ENCODE measurements around the gene PRKAR2B.

Gene PRKAR2B

DNA sequence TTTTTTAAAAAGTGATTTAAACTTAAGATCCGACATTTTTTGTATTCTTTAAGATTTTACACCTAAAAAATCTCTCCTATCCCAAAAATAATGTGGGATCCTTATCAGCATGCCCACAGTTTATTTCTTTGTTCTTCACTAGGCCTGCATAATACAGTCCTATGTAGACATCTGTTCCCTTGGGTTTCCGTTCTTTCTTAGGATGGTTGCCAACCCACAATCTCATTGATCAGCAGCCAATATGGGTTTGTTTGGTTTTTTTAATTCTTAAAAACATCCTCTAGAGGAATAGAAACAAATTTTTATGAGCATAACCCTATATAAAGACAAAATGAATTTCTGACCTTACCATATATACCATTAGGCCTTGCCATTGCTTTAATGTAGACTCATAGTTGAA, 115.9 kb downstream of the PRKAR2B start:
- Histone ChIP-seq H3K27me3 (ENCODE audit: control insufficient read depth, insufficient read depth, low read length) (no peaks in the 10 kb centered on the region), H3K9me3 (ENCODE audit: control insufficient read depth, insufficient read depth, low read length) (no peaks in the 10 kb centered on the region), H3K9ac (ENCODE audit: low read depth, low read length) (no peak overlapping the region), H3K4me1 (ENCODE audit: control insufficient read depth, insufficient read depth, low read length) (peaks cover 3% of the 10 kb centered on the region), H3K4me3 (ENCODE audit: low read depth, low read length) (no peak overlapping the region), H3K36me3 (ENCODE audit: control insufficient read depth, insufficient read depth, low read length) (no peaks in the 10 kb centered on the region)

DNA sequence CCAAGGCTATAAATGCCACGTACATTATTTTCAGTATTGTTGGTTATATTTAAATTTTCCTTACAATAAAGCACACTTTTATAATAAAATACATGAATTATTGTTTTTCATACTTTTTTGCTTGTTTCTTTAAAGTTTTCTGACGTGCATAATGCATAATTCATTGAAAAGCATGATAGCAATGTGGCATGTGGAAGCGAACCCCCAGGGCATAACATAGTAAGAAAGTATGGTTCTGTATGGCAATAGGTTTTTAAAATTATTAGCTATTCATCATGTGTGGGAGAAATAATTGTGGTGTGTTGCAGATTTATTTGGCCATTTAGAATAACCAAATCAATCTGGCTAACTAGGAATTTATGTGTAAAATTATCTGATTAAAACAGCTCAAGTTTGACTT, 116.9 kb downstream of the PRKAR2B start:
- H3K4me1 ChIP-seq (ENCODE audit: control insufficient read depth, insufficient read depth, low read length) = peaks cover 4% of the 10 kb centered on the region
- H3K9me3 ChIP-seq (ENCODE audit: control insufficient read depth, insufficient read depth, low read length) = no peaks in the 10 kb centered on the region
- no peak overlapping the region for H3K9ac ChIP-seq (ENCODE audit: low read depth, low read length)
- no peaks in the 10 kb centered on the region for H3K36me3 ChIP-seq (ENCODE audit: control insufficient read depth, insufficient read depth, low read length)
- no peak overlapping the region for H3K4me3 ChIP-seq (ENCODE audit: low read depth, low read length)
- no peaks in the 10 kb centered on the region for H3K27me3 ChIP-seq (ENCODE audit: control insufficient read depth, insufficient read depth, low read length)

DNA sequence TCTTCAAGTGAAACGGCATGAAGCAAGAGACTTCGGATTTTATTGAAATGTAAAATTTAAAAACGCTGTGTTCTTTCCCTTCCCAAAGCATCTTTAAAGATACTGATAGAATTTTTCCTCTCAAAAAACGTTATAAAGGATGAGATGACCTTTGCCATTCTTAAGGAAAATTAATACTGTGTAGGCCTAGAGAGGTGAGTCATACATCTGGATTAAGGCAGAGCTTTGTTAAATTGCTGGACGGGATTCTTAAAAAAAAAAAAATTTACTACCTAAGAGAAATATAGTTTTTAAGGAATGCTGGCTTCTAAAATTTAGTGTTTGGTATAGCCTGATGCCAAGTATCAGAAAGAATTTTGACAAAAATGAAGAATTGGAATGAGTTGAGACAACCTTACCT, 118.0 kb downstream of the PRKAR2B start:
- Histone ChIP-seq H3K36me3 (ENCODE audit: control insufficient read depth, insufficient read depth, low read length) (no peaks in the 10 kb centered on the region), H3K9ac (ENCODE audit: low read depth, low read length) (no peak overlapping the region), H3K27me3 (ENCODE audit: control insufficient read depth, insufficient read depth, low read length) (no peaks in the 10 kb centered on the region), H3K4me3 (ENCODE audit: low read depth, low read length) (no peak overlapping the region), H3K9me3 (ENCODE audit: control insufficient read depth, insufficient read depth, low read length) (no peaks in the 10 kb centered on the region), H3K4me1 (ENCODE audit: control insufficient read depth, insufficient read depth, low read length) (peaks cover 4% of the 10 kb centered on the region)

DNA sequence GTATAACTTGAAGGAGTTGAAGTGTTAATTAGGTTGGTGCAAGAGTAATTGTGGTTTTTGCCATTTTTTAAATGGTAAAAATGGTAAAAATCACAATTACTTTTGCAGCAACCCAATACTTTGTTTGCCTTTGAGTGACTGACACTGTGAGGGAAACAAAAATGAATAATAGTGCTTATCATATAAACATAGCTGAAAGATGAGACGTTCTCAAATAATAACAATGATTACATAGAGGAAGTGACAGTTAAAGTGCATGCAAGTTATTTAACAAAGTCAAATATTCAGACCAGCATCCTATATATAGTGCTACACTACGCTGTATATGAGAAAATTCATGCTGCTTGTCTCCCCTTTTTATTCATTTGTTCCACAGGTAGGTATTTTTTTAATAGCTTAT, 119.6 kb downstream of the PRKAR2B start:
- Histone ChIP-seq H3K9ac (ENCODE audit: low read depth, low read length) (no peak overlapping the region), H3K9me3 (ENCODE audit: control insufficient read depth, insufficient read depth, low read length) (no peaks in the 10 kb centered on the region), H3K27me3 (ENCODE audit: control insufficient read depth, insufficient read depth, low read length) (no peaks in the 10 kb centered on the region), H3K4me1 (ENCODE audit: control insufficient read depth, insufficient read depth, low read length) (peaks cover 4% of the 10 kb centered on the region), H3K4me3 (ENCODE audit: low read depth, low read length) (no peak overlapping the region), H3K36me3 (ENCODE audit: control insufficient read depth, insufficient read depth, low read length) (no peaks in the 10 kb centered on the region)

DNA sequence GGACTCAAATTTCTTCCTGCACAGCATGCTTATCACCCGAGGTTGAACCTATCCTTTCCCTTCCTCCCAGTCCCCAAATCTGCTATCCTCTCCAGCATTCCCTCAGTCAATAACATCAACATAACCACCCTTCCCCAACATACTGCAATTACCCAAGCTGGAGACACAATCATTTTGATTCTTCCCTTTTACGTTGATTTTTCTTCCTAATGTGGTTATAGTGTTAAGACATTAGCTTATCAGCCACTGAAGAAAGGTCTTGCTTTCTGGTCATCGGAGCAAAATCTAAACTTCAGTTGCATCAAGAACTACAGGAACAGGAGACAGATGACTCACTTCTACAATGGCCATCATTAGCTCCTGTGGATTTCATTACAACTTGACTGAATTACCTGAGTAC, 120.8 kb downstream of the PRKAR2B start:
- Histone ChIP-seq H3K27me3 (ENCODE audit: control insufficient read depth, insufficient read depth, low read length) (no peaks in the 10 kb centered on the region), H3K9ac (ENCODE audit: low read depth, low read length) (no peak overlapping the region), H3K4me1 (ENCODE audit: control insufficient read depth, insufficient read depth, low read length) (peaks cover 4% of the 10 kb centered on the region), H3K36me3 (ENCODE audit: control insufficient read depth, insufficient read depth, low read length) (no peaks in the 10 kb centered on the region), H3K9me3 (ENCODE audit: control insufficient read depth, insufficient read depth, low read length) (no peaks in the 10 kb centered on the region), H3K4me3 (ENCODE audit: low read depth, low read length) (no peak overlapping the region)

DNA sequence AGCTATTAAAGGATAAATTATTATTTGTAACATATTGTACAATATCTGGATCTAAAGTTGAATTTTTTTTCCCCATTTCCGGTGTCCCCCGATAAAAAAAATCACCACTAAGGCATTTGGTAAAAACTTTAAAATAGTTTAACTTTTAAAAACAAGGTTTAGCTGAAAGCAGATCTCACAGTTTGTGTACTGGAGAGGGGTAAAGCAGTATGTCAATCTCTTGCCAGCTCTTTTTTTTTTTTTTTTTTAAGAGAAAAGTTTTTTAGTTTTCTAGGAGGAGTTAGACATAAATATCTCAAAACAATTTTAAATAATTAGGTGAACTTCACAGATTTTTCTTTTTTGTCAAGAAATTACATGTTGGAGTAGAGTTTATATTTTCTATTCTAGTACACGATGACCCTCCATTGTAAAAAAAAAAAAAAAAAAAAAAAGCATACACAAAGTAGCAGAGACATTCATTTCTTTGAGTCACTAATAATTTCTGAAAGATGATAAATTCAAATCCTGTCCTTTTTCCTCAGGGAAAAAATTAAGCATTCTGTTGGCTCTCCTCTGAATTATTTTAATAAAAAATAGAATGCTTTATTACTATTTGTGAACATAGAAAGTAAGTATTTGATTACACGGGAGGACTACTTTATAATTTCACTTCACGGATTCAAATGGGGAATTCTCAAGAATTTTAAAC, 122.4 kb downstream of the PRKAR2B start:
- Histone ChIP-seq H3K9ac (ENCODE audit: low read depth, low read length) (peak overlapping the region; percentile 70), H3K36me3 (ENCODE audit: control insufficient read depth, insufficient read depth, low read length) (no peaks in the 10 kb centered on the region), H3K9me3 (ENCODE audit: control insufficient read depth, insufficient read depth, low read length) (no peaks in the 10 kb centered on the region), H3K27me3 (ENCODE audit: control insufficient read depth, insufficient read depth, low read length) (no peaks in the 10 kb centered on the region), H3K4me1 (ENCODE audit: control insufficient read depth, insufficient read depth, low read length) (peaks cover 4% of the 10 kb centered on the region), H3K4me3 (ENCODE audit: low read depth, low read length) (peak overlapping the region; percentile 75)

DNA sequence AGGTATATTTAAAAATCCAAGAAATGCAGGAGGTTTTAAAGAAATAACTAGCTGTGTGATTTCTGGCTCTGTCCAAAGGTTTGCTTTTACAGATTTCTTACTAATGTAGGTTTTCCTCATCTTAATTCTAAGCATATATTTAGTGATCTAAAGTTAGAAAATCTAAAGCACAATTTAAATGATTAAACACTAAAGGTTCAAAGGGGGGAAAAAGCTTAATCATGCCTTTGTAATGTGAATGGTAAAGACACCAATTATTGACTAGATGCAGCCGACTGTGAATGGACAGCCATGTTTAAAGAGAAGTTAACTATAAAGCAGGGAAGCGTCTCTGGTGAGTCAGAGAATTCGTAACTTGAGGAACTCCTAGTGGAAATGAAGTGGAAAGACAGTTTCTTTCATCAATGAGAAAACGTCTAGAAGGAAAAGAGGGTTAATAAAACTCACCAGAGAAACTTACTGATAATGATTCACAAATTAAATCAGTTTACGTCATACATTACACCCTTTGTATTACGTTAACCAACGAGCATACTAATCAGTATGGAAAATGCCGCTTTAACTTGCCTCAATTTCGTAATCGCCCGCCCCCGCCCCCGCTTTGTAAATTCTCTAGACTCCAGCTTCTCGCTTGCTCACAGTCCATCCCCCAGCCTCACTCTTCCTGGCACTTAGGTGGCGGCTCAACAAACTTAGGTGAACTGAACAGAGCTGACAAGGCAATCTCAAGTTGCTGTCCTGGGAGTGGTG, 123.2 kb downstream of the PRKAR2B start:
- Histone ChIP-seq H3K4me3 (ENCODE audit: low read depth, low read length) (peak overlapping the region; percentile 75), H3K27me3 (ENCODE audit: control insufficient read depth, insufficient read depth, low read length) (no peaks in the 10 kb centered on the region), H3K4me1 (ENCODE audit: control insufficient read depth, insufficient read depth, low read length) (peaks cover 4% of the 10 kb centered on the region), H3K36me3 (ENCODE audit: control insufficient read depth, insufficient read depth, low read length) (no peaks in the 10 kb centered on the region), H3K9ac (ENCODE audit: low read depth, low read length) (peak overlapping the region; percentile 73), H3K9me3 (ENCODE audit: control insufficient read depth, insufficient read depth, low read length) (no peaks in the 10 kb centered on the region)

DNA sequence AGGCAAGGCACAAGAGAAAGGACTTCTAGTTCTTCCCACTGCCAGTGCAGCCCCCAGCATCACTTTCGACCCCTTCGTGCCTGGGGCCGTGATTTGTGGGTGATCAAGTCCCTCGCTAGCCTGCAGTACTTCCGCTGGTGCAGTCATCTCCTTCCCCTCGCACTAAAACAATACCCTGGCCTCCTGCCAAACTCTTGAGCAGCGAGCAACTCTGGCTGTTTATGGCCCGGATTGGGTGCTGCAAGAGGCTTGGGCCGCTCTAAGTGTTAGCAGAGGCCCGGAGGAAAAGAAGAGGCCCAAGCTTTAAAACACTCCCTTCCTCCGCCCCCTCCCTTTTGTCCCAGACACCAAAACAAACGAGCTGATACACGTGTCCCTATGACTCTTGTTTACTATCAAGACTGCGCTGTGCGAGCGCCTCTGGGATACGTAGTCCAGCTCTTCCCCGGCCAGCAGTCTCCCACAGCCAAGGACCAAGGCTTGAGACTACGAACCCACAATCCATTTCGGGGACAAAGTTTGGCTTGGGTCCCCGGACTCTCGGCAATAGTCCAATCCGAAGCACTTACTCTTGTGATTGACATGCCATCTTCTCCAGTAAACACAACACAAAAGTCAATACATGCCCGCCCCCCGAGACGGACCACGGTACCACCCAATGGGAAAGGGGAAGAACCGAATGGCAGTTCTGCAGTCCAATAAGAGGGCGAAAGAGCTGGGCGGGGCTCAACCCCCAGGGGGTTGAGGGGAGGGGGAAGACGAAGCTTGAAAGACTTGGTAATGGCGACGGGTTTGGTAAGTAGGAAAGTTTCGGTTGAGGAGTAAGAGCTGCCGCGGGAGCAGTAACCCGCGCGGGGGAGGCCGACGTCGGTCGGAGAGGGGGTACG, 124.0 kb downstream of the PRKAR2B start, which contains the start of gene HBP1:
Gene HBP1, plus strand, starts transcription at position 771 of the 887 bp plus-strand sequence. CDS start 10,891 bp downstream, outside the sequence.
- Histone ChIP-seq H3K9ac (ENCODE audit: low read depth, low read length) (peak within 1 kb of the TSS; percentile 84), H3K36me3 (ENCODE audit: control insufficient read depth, insufficient read depth, low read length) (no peaks in the 10 kb centered on the region), H3K27me3 (ENCODE audit: control insufficient read depth, insufficient read depth, low read length) (no peaks in the 10 kb centered on the region), H3K4me3 (ENCODE audit: low read depth, low read length) (peak within 1 kb of the TSS; percentile 93), H3K4me1 (ENCODE audit: control insufficient read depth, insufficient read depth, low read length) (peaks cover 9% of the 10 kb centered on the region), H3K9me3 (ENCODE audit: control insufficient read depth, insufficient read depth, low read length) (no peaks in the 10 kb centered on the region)

DNA sequence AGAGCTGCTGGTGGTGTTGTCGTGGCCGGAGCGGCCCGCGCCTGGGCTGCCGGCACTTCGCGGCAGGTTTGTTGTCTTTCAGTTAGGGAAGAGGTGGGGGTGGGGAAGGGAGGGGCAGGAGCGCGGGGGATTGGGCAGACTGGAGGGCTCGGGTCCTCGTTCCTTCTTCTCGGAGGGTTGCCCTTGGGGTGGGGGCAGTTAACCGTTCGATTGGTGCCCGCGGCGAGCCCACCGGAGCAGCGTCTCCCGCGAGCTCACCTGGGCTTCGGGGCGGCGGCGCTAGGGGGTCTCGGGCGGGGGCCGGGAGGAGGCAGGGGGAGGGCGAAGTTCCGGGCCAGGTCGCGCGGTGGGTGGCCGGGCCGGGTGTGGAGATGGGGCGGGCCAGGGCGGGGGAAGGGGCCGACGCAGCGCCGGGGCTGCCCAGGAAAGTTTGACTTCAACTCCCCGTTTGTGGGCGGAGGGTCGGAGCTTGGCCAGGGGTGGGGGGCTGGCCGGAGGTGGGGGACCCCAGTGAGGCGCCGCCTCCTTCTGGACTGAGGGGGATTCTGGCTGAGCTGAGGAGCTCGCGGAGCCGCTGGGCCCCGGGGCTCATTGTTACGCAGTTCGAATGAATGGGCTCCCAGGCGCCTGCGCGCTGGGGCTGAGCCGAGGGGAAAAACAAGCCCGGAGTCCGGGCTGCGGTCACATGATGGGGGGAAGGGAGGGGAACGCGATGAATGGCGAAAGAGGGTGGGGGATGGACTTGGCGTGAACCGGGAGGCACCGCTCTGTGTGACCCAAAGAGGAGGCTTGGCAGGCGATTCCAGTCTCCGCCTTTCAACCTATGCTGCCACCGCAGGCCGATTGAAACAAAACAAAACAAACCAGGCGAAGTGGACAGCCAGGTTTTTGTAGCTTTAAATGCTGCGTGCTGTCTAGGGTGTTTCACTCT, 124.9 kb downstream of the PRKAR2B start:
- Histone ChIP-seq H3K9me3 (ENCODE audit: control insufficient read depth, insufficient read depth, low read length) (no peaks in the 10 kb centered on the region), H3K9ac (ENCODE audit: low read depth, low read length) (peak overlapping the region; percentile 84), H3K4me1 (ENCODE audit: control insufficient read depth, insufficient read depth, low read length) (peaks cover 17% of the 10 kb centered on the region), H3K36me3 (ENCODE audit: control insufficient read depth, insufficient read depth, low read length) (no peaks in the 10 kb centered on the region), H3K27me3 (ENCODE audit: control insufficient read depth, insufficient read depth, low read length) (no peaks in the 10 kb centered on the region), H3K4me3 (ENCODE audit: low read depth, low read length) (peak overlapping the region; percentile 93)

DNA sequence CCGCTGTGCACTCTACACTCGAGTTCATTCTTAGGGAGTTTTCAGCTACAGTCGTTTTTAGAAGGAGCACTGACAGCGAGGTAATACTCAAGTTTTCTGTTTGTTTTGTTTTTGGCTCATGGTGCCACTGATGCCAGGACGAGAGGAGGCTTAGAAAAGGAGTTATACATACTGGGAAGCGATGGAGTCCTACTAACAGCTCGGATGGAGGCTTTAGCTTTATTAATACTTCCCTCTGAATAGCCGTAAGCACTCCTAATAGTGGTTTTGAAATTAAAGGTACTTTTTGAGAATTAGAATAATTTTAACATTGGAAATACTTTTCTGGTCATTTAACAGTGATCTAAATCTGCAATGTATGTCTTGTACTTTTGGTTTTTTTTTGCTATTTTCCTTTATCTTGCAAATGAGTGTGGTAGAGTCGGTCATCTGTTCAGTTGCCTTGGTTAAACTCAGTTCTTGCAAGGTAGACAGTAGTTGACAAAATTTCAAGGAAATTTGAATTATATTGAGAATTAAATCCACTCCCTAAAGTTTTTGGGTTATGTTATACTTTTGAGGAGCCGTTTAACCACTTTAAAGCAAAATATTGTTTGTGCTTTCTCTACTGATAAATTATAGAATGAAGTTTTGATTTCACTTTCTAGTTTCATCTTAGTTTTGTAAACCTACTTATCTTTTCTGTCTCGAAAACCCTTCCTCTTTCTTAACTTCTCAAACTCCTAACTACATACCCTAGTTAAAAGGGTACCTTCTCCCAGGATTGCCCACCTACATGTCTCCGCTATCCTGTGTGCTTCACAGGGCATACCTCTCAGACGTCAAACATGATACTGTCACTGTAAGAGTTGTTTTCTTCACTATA, 125.8 kb downstream of the PRKAR2B start:
- Histone ChIP-seq H3K27me3 (ENCODE audit: control insufficient read depth, insufficient read depth, low read length) (no peaks in the 10 kb centered on the region), H3K4me3 (ENCODE audit: low read depth, low read length) (peak overlapping the region; percentile 93), H3K9ac (ENCODE audit: low read depth, low read length) (peak overlapping the region; percentile 84), H3K4me1 (ENCODE audit: control insufficient read depth, insufficient read depth, low read length) (peaks cover 18% of the 10 kb centered on the region), H3K36me3 (ENCODE audit: control insufficient read depth, insufficient read depth, low read length) (no peaks in the 10 kb centered on the region), H3K9me3 (ENCODE audit: control insufficient read depth, insufficient read depth, low read length) (no peaks in the 10 kb centered on the region)

All from iPS-15b (cell line).